Osteoblast (primary cell): ENCODE data around the gene SEC23B. TPM values are rescaled to one million over a fixed set of nuclear protein-coding genes. Genes with fewer than 3 reads are reported as not detected.
A peak's percentile ranks its signal among the peaks of the same experiment; 100 is the strongest.
"Not testable (repeated sequence)": the region's sequence is repeated elsewhere in the genome, so short reads cannot be mapped to it uniquely, and the experiment has no call there.

ENCODE experiments used
- DNase-seq: peaks from one replicate; pipeline ENCODE4 v3.0.0; 2011; ENCODE audit warnings: low spot score, mixed read lengths; ENCODE audit not compliant: insufficient read length; ENCODE audit errors: missing footprints
- H2AFZ ChIP-seq: 2 replicates; pipeline ENCODE4 v1.6.0; 2011; ENCODE audit warnings: mild to moderate bottlenecking, low read length
- H3K27ac ChIP-seq: 2 replicates; pipeline ENCODE4 v1.5.1; 2011; ENCODE audit warnings: mild to moderate bottlenecking, low read depth, low read length, moderate library complexity
- H3K27me3 ChIP-seq: 2 replicates; pipeline ENCODE4 v1.6.0; 2012; ENCODE audit warnings: mild to moderate bottlenecking, control low read depth, inconsistent platforms, low read length, moderate library complexity; ENCODE audit not compliant: insufficient read depth
- H3K36me3 ChIP-seq: 2 replicates; pipeline ENCODE4 v1.5.1; 2011; ENCODE audit warnings: mild to moderate bottlenecking, low read length, control low read depth, moderate library complexity; ENCODE audit not compliant: insufficient read depth
- H3K4me1 ChIP-seq: 2 replicates; pipeline ENCODE4 v1.5.1; 2011; ENCODE audit warnings: mild to moderate bottlenecking, low read length, control low read depth, moderate library complexity; ENCODE audit not compliant: insufficient read depth
- H3K4me2 ChIP-seq: 2 replicates; pipeline ENCODE4 v1.6.0; 2011; ENCODE audit warnings: mild to moderate bottlenecking, low read length; ENCODE audit not compliant: insufficient read depth
- H3K4me3 ChIP-seq: fragments of 200-600 bp; sonication (generic); 3 replicates; pipeline ENCODE4 v1.5.1; 2012; ENCODE audit warnings: mild to moderate bottlenecking, low read length, inconsistent platforms; ENCODE audit not compliant: insufficient read depth
- H3K79me2 ChIP-seq: 2 replicates; pipeline ENCODE4 v1.6.0; 2012; ENCODE audit warnings: mild to moderate bottlenecking, low read length, control low read depth, inconsistent platforms; ENCODE audit not compliant: insufficient read depth
- H3K9me3 ChIP-seq: 2 replicates; pipeline ENCODE4 v1.5.1; 2011; ENCODE audit warnings: low read depth, low read length, control low read depth
- H4K20me1 ChIP-seq: 2 replicates; pipeline ENCODE4 v1.6.0; 2012; ENCODE audit warnings: mild to moderate bottlenecking, low read length, control low read depth; ENCODE audit not compliant: insufficient read depth
- total RNA-seq: library from RNA; depleted of rRNA; stranded (reverse); fragments of >200 nt; gene quantifications from 2 replicates; pipeline ENCODE4 v1.2.3, GENCODE V29; 2012
- TF ChIP-seq, protein P1 (sequence below): IDR thresholded peaks from 2 replicates; pipeline ENCODE4 v1.5.1; 2011; ENCODE audit warnings: mild to moderate bottlenecking, low read depth, low read length, moderate library complexity; ENCODE audit errors: extremely low read depth

SEC23B gene
- total RNA-seq, 1 donor: 30.8 TPM

DNA sequence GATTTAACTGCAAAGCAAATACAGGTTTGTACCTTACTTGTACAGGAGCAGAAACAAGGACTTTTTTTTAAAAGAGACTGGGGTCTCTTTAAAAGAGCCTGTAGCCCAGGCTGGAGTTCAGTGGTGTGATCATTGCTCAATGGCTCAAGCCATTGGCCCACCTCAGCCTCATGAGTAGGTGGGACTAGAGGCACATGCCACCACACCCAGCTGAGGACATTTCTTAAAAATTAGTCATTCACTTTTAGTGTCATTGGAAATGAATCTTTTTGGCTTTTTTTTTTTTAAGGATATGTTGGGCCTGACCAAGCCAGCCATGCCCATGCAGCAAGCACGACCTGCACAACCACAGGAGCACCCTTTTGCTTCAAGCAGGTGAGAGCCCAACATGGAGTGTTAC lies 16.9 kb downstream of the SEC23B start:
- H3K27me3 ChIP-seq: no peaks in the 10 kb centered on the region
- TF ChIP-seq, protein P1, sequence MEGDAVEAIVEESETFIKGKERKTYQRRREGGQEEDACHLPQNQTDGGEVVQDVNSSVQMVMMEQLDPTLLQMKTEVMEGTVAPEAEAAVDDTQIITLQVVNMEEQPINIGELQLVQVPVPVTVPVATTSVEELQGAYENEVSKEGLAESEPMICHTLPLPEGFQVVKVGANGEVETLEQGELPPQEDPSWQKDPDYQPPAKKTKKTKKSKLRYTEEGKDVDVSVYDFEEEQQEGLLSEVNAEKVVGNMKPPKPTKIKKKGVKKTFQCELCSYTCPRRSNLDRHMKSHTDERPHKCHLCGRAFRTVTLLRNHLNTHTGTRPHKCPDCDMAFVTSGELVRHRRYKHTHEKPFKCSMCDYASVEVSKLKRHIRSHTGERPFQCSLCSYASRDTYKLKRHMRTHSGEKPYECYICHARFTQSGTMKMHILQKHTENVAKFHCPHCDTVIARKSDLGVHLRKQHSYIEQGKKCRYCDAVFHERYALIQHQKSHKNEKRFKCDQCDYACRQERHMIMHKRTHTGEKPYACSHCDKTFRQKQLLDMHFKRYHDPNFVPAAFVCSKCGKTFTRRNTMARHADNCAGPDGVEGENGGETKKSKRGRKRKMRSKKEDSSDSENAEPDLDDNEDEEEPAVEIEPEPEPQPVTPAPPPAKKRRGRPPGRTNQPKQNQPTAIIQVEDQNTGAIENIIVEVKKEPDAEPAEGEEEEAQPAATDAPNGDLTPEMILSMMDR: no peak
- DNase-seq: peak; percentile 72
- peaks cover 34% of the 10 kb centered on the region for H3K4me1 ChIP-seq
- H3K4me2 ChIP-seq: no peak overlapping the region
- H3K27ac ChIP-seq: peak overlapping the region; percentile 69
- peaks cover 6% of the 10 kb centered on the region for H3K79me2 ChIP-seq
- H3K9me3 ChIP-seq: no peaks in the 10 kb centered on the region
- no peak overlapping the region for H2AFZ ChIP-seq
- H3K36me3 ChIP-seq: peaks cover 40% of the 10 kb centered on the region
- H4K20me1 ChIP-seq: no peaks in the 10 kb centered on the region
- no peak overlapping the region for H3K4me3 ChIP-seq

DNA sequence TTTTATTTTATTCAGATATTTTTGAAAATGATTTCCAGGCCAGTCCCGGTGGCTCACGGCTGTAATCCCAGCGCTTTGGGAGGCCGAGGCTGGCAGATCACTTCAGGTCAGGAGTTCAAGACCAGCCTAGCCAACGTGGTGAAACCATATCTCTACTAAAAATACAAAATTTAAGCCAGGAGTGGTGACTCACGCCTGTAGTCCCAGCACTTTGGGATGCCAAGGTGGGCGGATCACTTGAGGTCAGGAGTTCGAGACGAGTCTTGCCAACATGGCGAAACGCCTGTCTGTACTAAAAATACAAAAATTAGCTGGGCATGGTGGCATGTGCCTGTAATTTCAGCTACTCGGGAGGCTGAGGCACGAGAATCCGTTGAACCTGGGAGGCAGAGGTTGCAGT lies 19.0 kb downstream of the SEC23B start:
- not testable (repeated sequence) for H3K4me3 ChIP-seq, H3K79me2 ChIP-seq, H3K9me3 ChIP-seq, H2AFZ ChIP-seq, H3K4me2 ChIP-seq, H3K27me3 ChIP-seq, DNase-seq, H4K20me1 ChIP-seq
- H3K27ac ChIP-seq: peak overlapping the region; percentile 78
- peaks cover 34% of the 10 kb centered on the region for H3K4me1 ChIP-seq
- H3K36me3 ChIP-seq: peaks cover 55% of the 10 kb centered on the region

DNA sequence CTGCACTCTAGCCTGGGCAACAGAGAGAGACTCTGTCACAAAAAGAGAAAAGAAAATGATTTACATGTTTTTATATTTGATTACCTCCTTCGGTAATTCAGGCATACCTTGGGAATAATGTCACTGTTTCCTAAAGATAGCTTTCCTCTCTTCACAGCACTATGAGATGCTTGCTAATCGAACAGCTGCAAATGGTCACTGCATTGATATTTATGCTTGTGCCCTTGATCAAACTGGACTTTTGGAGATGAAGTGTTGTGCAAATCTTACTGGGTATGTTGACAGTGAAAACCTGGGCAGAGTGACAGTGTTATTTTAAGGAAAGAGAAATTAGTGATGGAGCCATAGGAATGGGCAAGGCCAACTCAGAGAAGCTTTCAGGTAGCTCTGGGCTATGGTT lies 19.6 kb downstream of the SEC23B start:
- Histone ChIP-seq H3K9me3 (no peaks in the 10 kb centered on the region), H3K4me3 (no peak overlapping the region), H3K4me1 (peaks cover 34% of the 10 kb centered on the region), H3K4me2 (peak overlapping the region; percentile 16), H4K20me1 (no peaks in the 10 kb centered on the region), H3K79me2 (peaks cover 6% of the 10 kb centered on the region), H3K27ac (peak overlapping the region; percentile 78), H3K36me3 (peaks cover 61% of the 10 kb centered on the region), H3K27me3 (no peaks in the 10 kb centered on the region), H2AFZ (no peak overlapping the region)
- TF ChIP-seq, protein P1: no peak
- DNase-seq: no peak

- Histone ChIP-seq H3K4me2 (peak overlapping the region; percentile 16), H3K4me1 (peaks cover 34% of the 10 kb centered on the region), H2AFZ (no peak overlapping the region), H3K79me2 (peaks cover 6% of the 10 kb centered on the region), H3K36me3 (peaks cover 66% of the 10 kb centered on the region), H3K4me3 (no peak overlapping the region), H3K27ac (peak overlapping the region; percentile 78), H4K20me1 (no peaks in the 10 kb centered on the region), H3K9me3 (no peaks in the 10 kb centered on the region), H3K27me3 (no peaks in the 10 kb centered on the region)
- DNase-seq: peak; percentile 93
- TF ChIP-seq, protein P1: peak; percentile 20
Measured at GRCh38 chr20:18527836-18528235, 20.1 kb downstream of the SEC23B start.

DNA sequence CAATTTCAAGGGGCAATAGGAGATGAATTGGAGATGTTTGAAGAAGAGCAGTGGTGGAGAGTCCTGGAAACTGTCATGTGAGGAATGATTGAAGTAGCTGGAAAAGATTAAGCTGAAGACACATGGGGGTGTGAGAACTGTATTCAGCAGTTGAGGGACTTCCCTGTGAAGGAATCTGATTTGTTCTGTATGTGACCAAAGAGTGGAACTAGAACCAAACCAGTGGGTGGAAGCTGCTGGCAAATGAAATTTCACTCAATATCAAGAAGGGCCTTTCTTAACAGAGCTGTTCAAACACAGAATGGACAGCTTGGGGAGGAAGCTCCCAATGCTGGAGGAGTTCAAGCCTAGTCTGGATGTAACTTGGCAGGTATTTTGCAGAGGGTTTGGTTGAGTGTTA lies 21.3 kb downstream of the SEC23B start:
- Histone ChIP-seq H3K27me3 (no peaks in the 10 kb centered on the region), H3K4me2 (no peak overlapping the region), H3K4me1 (peaks cover 44% of the 10 kb centered on the region), H2AFZ (no peak overlapping the region), H4K20me1 (no peaks in the 10 kb centered on the region), H3K27ac (no peak overlapping the region), H3K36me3 (peaks cover 75% of the 10 kb centered on the region), H3K9me3 (no peaks in the 10 kb centered on the region), H3K4me3 (no peak overlapping the region), H3K79me2 (peaks cover 6% of the 10 kb centered on the region)
- TF ChIP-seq, protein P1: no peak
- DNase-seq: no peak
